NCI-H146 treated with DMSO at 0.1 percent for 48 hours (cell line): ENCODE measurements around the gene CEP83.
"Not testable (repeated sequence)": the region's sequence is repeated elsewhere in the genome, so short reads cannot be mapped to it uniquely, and the experiment has no call there.

ENCODE experiments used
- DNase-seq: peaks from one replicate; lab custom pipeline; 2025; ENCODE audit not compliant: unreplicated experiment; lab: John Stamatoyannopoulos, UW

CEP83 gene

DNA sequence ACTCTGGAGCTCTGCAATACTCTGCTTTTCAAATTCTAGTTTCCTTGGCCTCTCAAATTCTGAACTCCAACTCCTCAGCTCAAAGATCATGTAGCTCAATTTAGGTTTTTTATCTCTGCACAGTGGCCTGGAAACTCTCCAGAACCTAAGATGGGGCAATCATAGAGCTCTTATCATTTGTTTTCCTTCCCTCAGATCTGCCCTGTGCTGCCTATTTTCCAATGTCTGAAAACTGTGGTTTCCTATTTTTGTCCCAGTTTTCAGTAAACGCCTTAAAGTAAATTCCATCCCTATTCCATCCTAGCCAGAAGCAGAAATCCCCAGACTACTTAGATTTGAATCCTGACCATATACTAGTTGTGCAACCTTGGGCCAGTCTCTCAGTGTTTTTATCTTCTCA lies 73.2 kb downstream of the CEP83 start:
- no peak for DNase-seq

GRCh38 chr12:94384030-94384429 lies 75.6 kb downstream of the CEP83 start:
- DNase-seq: no peak

DNA sequence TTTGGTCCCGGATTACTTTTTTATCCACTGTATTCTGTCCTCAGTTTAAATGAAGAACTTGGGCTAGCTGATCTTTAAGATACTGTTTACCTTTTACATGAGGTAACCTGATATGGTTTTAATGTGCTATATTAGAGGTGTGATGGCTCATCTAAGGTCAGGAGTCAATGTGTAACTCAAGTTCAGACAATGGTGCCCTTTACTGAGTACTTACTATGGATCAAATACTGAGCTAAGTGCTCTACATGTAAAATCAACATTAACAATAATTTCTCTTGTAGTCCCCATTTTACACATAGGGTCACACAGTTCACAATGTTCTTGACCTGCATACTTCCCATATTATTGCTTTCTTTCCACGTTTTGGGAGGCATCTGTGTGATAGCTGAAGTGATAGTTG lies 79.2 kb downstream of the CEP83 start:
- DNase-seq: peak; percentile 23

- no peak for DNase-seq
These were observed 80.1 kb downstream of the CEP83 start for GRCh38 chr12:94379479-94380113.

- no peak for DNase-seq
These were observed 82.1 kb downstream of the CEP83 start for GRCh38 chr12:94377599-94377998.

DNA sequence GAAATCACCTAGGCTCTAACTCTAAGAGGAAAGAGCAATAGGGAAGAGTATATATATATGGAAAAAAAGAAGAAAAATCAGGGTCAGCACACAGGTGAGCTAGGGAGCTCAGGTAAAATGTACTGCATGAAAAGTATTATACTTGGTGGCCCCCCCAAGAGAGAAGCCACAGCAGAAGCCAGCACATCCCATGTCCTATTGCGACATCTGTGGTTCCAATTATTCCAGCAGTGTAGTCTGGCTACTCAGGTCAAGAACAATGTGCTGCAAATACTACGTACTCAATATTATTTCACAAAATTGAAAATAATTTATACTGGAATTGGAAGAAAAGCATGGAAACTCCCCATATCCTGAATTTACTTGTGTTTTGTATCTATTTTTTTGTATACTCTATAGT lies 85.5 kb downstream of the CEP83 start:
- DNase-seq: no peak

DNA sequence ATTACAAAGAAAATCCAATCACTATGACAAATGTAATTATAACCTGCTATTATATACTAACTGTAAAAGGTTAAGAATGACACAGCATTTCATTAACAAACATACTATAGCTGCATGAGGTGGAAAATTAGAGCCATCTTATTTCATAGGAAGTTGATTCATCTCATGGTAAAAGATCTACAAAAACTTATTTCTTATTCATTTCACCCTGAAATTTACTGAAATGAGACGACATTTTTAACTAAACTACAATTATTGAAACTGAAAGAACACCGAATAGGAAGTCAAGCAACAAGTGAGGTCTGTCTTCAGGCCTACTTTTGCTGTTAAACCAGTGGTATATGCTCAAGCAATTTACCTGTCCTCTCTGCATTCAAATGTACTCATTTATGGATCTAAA lies 87.2 kb downstream of the CEP83 start:
- DNase-seq: no peak

GRCh38 chr12:94362653-94363052 lies 97.0 kb downstream of the CEP83 start:
- no peak for DNase-seq

- no peak for DNase-seq
These were observed 99.9 kb downstream of the CEP83 start for GRCh38 chr12:94359761-94360160.

DNA sequence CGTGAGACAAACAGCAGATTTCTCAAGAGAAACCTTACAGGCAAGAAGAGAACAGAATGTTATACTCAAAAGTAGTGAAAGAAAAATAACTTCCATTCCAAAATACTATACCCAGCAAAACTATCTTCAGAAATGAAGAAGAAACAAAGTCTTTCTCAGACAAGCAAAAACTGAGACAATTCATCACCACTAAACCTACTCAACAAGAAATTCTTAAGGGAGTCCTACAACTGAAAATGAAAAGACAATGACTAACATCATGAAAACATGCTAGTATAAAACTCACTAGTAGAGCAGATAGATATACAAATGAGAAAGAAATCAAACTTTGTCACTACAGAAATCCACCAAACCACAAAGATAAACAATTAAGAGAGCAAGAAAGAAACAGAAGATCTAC lies 106.5 kb downstream of the CEP83 start:
- no peak for DNase-seq

DNA sequence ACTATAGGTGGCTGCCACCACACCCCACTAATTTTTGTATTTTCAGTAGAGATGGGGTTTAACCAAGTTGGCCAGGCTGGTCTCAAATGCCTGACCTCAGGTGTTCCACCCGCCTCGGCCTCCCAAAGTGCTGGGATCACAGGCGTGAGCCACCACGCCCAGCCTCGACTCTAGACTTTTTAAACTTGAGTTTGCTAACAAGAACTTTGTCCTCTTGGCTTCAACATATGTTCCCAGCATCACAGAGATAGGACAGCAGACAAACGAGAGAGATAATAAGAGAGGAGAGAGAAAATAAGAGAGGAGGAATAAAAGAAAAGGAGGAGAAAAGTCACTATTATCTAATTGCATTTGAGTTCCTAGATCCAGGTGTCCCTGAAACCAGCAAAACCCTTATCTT lies 119.1 kb downstream of the CEP83 start:
- no peak for DNase-seq

DNA sequence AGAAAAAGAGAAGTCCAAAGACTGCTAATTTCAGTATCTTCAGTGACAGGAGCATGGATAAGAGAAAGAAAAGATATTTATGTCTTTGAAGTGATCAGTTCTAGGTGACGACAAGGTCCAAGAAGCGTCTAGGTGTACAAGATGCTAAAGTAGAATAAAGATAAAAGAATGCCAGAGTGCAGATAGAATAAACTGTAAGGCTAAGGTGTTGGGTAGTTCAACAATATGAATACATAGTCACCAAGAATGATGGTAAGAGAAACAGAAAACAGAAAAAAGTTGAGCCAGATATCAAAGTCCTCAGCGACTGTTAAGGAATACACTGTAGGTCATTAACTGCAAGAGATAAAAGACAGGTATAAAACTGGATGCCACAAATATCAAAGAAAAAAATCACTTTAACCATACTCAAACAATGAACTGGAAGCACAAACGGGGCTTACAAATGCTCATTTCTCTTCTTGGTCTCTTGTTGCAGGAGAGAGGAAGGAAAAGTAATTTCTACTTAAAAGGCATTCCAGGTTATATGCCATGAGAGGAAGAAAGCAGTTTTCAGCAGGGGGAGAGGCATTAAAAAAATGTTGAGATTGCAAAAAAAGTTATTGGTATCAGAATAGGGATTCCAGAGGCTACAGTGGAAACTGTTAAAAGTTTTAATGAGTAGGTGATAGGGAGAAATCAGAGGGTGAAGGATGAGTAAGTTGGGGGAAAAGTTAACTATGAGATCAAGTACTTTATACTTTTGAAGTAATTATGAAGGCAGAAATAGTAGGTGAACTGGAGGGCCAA lies 121.5 kb downstream of the CEP83 start:
- DNase-seq: no peak

DNA sequence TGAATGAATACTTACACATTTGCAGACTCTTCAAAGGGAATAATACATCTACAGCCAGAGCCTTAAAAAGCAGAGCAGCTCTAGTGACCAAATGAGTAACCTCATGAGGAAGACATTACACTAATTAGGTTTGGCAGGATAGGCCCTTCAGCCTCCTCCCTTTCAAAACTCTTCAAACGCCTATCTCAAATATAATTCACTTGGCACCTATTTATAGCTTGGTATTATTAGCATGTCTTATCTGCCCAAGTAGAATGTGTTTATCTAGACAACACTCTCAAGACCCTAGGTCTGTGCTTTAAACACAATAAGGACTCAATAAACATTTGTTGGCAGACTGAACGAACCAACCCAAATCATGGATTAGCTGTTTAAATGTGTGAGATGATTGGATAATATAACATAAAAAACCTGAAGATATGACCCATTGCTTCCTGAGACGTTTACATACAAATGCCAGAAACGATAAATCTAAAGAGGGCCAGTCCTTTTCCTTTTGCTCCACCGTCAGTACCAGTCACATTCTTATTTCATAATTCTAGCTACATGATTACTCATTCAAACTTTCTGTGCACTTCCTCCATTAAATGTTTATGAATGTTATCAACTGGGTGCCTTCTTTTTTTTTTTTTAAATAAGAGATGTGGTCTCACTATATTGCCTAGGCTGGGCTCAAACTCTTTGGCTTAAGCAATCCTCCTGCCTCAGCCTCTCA lies 123.3 kb downstream of the CEP83 start:
- no peak for DNase-seq

DNA sequence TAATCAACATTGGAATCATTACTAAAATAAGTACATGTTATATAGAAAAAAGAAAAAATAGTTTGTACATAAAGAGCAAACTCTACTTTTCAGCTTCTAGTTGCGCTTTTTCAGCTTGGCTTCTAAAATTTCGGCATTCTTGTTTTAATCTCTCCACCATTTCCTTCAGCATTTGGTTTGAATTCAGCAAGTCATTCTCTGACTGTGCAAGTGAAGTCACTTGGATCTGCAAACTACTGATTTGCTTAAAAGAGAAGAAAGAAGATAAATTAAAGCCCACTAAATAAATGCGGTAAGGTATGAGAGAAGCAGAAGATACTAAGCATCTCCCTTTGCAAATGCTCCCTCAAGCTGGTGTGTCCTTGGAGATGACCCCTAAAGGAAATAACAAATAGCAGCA lies 126.3 kb downstream of the CEP83 start:
- no peak for DNase-seq

DNA sequence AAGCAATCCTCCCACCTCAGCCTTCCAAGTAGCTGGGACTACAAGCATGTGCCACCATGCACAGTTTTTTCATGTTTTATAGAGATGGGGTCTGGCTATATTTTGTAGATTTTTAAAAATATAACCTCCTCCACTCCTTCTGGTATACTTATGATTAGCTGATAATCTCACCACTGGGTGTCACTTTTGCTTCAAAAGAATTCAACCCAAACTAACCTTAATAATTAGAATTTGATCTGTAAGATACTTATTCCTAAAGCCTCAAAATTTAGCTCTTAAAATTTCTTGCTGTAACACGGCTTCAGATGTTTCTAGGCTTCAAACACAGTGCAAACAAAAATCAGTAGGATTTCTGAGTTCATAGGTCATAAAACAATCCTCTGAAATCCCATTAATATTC lies 130.3 kb downstream of the CEP83 start:
- DNase-seq: no peak

GRCh38 chr12:94327809-94328208 lies 131.9 kb downstream of the CEP83 start:
- DNase-seq: no peak

DNA sequence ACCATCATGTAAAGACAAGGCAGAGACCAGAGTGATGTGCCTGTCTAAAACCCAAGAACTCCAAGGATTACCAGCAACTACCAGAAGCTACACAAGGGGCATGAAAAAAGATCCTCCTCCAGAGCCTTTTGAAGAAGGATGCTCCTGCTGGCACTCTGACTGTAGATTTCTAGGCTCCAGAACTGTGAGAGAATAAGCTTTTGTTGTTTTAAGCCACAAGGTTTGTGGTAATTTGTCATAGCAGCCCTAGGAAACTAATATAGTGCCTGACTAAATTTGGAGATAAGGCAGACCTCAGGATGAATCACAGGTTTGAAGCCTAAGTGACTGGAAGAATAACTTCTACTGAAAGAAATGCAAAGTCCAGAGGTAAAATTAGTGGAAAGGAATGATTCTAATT lies 132.9 kb downstream of the CEP83 start:
- DNase-seq: no peak

DNA sequence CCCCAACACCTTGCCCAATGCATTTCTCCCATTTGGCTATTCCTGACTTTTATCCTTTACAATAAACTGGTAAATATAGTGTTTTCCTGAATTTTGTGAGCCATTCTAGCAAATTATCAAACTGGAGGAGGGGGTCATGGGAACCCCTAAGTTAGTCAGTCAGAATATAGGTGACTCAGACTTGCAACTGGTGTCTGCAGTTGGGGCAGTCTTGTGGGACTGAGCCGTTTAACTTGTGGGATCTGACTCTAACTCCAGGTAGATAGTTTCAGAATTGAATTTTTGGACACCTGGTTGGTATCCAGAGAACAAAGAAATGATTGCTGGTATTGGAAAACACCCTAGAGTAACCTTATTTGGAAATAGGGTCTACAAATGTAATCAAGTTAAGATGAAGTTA lies 133.4 kb downstream of the CEP83 start:
- DNase-seq: no peak

DNA sequence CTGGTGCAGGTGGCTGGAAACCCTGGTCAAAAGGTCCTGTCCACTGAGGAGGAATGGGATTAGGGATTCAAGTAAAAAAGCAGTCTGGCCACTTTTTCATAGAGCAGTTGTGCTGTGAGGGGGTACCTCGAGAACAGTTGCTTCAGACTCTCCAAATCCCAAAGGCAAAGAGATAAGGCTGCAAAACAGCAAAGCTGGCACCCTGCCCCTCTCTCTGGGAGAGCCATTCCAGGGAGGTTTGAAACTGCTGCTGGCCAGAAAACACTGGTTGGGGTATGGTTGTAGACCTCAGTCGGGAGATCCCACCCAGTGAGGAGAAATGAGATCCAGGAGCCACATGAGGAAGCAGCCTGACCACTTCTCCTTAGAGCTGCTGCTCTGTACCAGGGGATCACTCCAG lies 137.3 kb downstream of the CEP83 start:
- DNase-seq: no peak

- DNase-seq: no peak
These were observed 139.6 kb downstream of the CEP83 start for GRCh38 chr12:94320109-94320508.

GRCh38 chr12:94318181-94318580 lies 141.5 kb downstream of the CEP83 start:
- DNase-seq: no peak

- not testable (repeated sequence) for DNase-seq
These were observed 143.1 kb downstream of the CEP83 start for GRCh38 chr12:94316600-94316999.
